ENCODE measurements around the gene ZNF593OS.

GRCh38 chr1:26132128-26132833 is 39.4 kb downstream of the ZNF593OS start:
- no peak for TF ChIP-seq SP1 (IDR thresholded peaks at IDR 0.05; ENCODE audit: low read depth, low read length)
- TF ChIP-seq EP300 (IDR thresholded peaks at IDR 0.05; ENCODE audit: borderline replicate concordance in 1 of 2, low read depth in 2 of 2, low read length in 2 of 2): no peak
- TF ChIP-seq HDAC2 (IDR thresholded peaks at IDR 0.05; ENCODE audit: borderline replicate concordance in 1 of 2, low read depth in 2 of 2, low read length in 2 of 2): no peak
- TF ChIP-seq MAX (IDR thresholded peaks at IDR 0.05): no peak
- no peak for TF ChIP-seq POLR2A (IDR thresholded peaks at IDR 0.05; ENCODE audit: control extremely low read depth in 1 of 2, low read depth in 2 of 2, low read length in 2 of 2)
- TF ChIP-seq CTCF (IDR thresholded peaks at IDR 0.05; ENCODE audit: control extremely low read depth in 1 of 3, insufficient read depth in 1 of 3, low read depth in 1 of 3, low read length in 3 of 3): no peak
- no peak for TF ChIP-seq ASH2L (IDR thresholded peaks at IDR 0.05; ENCODE audit: low read length)
- TF ChIP-seq GABPA (IDR thresholded peaks at IDR 0.05; ENCODE audit: borderline replicate concordance, insufficient read depth, low read length): no peak
- TF ChIP-seq SIN3A (conservative IDR thresholded peaks at IDR 0.05 in 1 of 2, IDR thresholded peaks at IDR 0.05 in 1 of 2; ENCODE audit: low read depth in 1 of 2, low read length in 2 of 2): no peak
- no peak for TF ChIP-seq MAFK (IDR thresholded peaks at IDR 0.05; ENCODE audit: low read depth, low read length)
- TF ChIP-seq EZH2 (IDR thresholded peaks at IDR 0.05; ENCODE audit: low read depth, low read length, severe bottlenecking): no peak
- TF ChIP-seq SIX5 (IDR thresholded peaks at IDR 0.05; ENCODE audit: low read depth, low read length): no peak
- no peak for TF ChIP-seq USF2 (IDR thresholded peaks at IDR 0.05; ENCODE audit: low read length)

All from H1 (cell line).